ENCODE measurements around the gene SNAPC1.

SNAPC1 gene

DNA sequence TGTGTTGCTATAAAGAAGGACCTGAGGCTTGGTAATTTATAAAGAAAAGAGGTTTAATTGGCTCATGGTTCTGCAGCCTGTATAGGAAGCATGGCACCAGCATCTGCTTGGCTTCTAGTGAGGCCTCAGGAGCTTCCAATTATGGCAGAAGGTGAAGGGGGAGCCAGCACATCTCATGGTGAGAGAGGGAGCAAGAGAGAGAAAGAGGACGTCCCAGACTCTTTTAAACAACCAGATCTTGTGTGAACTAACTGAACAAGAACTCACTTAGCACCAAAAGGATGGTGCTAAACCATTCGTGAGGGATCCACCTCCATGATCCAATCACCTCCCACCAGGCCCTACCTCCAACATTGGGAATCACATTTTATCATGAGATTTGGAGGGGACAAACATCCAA lies 6.1 kb upstream of the SNAPC1 start:
- H3K4me3 ChIP-seq (ENCODE audit: low read depth, low read length): no peak overlapping the region
- TF ChIP-seq, protein P1, sequence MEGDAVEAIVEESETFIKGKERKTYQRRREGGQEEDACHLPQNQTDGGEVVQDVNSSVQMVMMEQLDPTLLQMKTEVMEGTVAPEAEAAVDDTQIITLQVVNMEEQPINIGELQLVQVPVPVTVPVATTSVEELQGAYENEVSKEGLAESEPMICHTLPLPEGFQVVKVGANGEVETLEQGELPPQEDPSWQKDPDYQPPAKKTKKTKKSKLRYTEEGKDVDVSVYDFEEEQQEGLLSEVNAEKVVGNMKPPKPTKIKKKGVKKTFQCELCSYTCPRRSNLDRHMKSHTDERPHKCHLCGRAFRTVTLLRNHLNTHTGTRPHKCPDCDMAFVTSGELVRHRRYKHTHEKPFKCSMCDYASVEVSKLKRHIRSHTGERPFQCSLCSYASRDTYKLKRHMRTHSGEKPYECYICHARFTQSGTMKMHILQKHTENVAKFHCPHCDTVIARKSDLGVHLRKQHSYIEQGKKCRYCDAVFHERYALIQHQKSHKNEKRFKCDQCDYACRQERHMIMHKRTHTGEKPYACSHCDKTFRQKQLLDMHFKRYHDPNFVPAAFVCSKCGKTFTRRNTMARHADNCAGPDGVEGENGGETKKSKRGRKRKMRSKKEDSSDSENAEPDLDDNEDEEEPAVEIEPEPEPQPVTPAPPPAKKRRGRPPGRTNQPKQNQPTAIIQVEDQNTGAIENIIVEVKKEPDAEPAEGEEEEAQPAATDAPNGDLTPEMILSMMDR (IDR thresholded peaks at IDR 0.05; ENCODE audit: borderline replicate concordance, insufficient read depth, low read depth, low read length): no peak

DNA sequence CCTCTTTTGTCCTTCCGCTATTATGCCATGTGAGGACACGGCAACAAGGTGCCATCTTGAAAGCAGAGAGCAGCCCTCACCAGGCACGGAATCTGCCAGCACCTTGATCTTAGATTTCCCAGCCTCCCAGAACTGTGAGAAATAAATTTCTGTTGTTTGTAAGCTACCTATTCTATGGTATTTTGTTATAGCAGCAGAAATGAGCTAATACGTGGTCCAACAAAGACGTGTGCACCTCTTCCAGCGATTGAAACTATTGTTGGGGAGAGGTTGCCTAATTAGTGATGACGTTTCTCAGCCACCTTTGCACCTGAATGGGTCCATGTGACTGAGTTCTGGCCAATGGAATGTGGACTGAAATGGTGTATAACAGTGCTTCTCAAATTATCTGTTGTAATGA lies 2.3 kb upstream of the SNAPC1 start:
- TF ChIP-seq, protein P1 (IDR thresholded peaks at IDR 0.05; ENCODE audit: borderline replicate concordance, insufficient read depth, low read depth, low read length): no peak
- H3K4me3 ChIP-seq (ENCODE audit: low read depth, low read length): no peak overlapping the region

DNA sequence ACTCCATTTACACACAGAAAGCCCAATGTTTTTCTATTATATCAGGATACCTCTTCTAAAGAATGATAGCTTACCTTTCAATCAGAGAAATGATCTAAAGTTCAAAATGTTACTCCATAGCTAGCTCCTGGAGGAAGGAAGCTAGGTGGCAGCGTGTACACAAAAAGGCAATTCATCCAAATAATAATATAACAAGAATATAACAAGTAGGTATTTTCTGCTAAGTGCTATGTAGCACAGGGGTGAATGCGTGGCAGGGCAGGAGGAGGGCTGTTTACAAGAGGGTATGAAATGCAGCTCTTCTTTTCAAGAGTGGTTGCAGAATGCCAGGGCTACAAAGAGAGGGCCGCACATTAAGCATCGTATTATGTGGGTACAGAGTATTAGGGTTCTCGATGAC lies 663 bp upstream of the SNAPC1 start:
- TF ChIP-seq, protein P1 (IDR thresholded peaks at IDR 0.05; ENCODE audit: borderline replicate concordance, insufficient read depth, low read depth, low read length): no peak
- H3K4me3 ChIP-seq (ENCODE audit: low read depth, low read length): peak overlapping the region; percentile 54

DNA sequence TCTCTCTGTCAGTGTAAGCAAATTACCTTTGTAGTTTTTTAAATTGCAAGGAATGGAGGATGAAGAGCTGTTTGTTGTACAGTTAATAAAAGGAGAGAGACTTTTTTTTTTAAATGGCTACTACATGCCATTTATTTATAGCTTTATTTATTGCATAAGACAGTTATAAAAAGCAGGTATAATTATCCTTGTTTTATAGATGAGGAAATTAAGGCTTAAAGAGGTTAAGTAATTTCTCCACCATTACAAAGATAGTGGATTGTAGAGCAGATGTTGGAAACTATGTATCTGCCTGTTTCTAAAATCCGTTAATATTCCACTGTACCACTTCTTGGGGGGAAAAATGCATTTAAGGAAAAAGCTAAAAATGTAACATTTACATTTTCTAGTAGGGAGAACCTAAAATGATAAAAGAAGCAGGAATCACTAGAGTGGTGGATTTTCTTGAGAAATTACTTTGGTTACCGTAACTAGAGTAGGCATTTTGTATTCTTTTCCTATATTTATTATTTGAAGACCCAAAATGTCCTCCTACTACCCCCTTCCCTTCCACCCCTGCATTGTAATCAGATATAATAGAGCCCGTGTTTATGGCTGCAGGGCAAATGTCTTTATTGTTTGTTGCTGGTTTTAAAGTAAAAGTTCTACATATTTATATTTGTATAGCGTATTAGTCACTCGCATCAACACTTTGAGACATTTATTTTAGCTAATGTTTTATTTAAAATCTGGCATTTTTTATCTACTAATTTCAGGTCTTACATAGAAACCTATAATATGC lies 2.3 kb downstream of the SNAPC1 start:
- TF ChIP-seq, protein P1 (IDR thresholded peaks at IDR 0.05; ENCODE audit: borderline replicate concordance, insufficient read depth, low read depth, low read length): no peak
- no peak overlapping the region for H3K4me3 ChIP-seq (ENCODE audit: low read depth, low read length)

DNA sequence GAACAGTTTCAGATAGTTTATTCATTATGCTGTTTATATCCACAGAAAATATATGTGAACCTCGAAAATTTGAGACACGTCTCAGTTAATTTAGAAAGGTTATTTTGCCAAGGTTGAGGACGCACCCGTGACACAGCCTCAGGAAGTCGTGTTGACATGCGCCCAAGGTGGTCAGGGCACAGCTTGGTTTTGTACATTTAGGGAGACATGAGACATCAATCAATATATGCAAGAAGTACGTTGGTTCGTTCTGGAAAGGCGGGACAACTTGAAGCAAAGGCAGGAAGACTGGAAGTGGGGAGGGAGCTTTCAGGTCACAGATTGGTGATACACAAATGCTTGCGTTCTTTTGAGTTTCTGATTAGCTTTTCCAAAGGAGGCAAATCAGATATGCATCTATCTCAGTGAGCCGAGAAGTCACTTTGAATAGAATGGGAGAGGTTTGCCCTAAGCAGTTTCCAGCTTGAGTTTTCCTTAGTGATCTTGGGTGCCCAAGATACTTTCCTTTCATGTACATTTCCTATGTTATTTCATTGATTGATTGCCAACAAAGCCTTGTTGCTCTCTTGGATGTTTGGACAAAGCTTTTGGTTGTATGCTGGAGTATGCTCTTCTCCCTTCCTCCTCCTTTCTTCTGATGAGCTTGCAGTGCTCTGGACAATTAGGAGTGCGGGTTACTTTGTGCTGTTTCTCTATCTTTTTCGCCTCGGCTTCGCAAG lies 3.2 kb downstream of the SNAPC1 start:
- TF ChIP-seq, protein P1 (IDR thresholded peaks at IDR 0.05; ENCODE audit: borderline replicate concordance, insufficient read depth, low read depth, low read length): no peak
- no peak overlapping the region for H3K4me3 ChIP-seq (ENCODE audit: low read depth, low read length)

DNA sequence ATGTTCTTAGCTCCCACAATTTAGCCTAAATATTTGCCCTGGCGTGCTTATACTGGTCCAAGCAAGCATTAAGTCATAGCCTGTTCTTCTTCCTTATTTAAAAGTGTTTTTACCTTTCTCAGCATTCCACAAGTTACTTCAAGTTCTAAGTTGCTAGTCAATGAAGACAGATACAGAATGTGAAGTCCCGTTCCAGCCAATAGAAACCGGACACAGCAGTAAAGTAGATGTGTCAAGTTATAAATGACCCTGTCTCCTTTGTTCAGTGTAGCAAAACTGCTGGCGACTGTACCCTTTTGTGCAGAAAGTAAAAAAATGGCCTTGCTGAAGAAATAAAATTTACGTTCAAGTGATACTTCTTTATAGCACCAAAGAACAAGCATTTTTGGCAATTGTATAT lies 3.9 kb downstream of the SNAPC1 start:
- no peak overlapping the region for H3K4me3 ChIP-seq (ENCODE audit: low read depth, low read length)

More for the DNA sequence above, 3.9 kb downstream of the SNAPC1 start:
- TF ChIP-seq, protein P1 (IDR thresholded peaks at IDR 0.05; ENCODE audit: borderline replicate concordance, insufficient read depth, low read depth, low read length): no peak
